Measurements from ENCODE around the gene HTRA1. TPM values are rescaled to one million over a fixed set of nuclear protein-coding genes. Genes with fewer than 3 reads are reported as not detected.

HTRA1 gene
- polyA plus RNA-seq, 6 donors from 2014 or later: not detected

GRCh38 chr10:122459561-122460273, 1.6 kb upstream of the HTRA1 start:
- H3K9me3 Mint-ChIP-seq: peaks cover 0 to 2% (median 0%) of the 10 kb centered on the region in 7 donors
- ATAC-seq (ENCODE audit: low read depth in 2 of 2) (no peak), DNase-seq (no peak)
- peak overlapping the region in 7 of 8 donors; percentile 12 to 71 (median 37) for H3K4me3 Mint-ChIP-seq
- H3K27me3 Mint-ChIP-seq: peaks cover 63 to 73% (median 70%) of the 10 kb centered on the region in 3 donors
- H3K36me3 Mint-ChIP-seq: no peaks in the 10 kb centered on the region
- H3K27ac Mint-ChIP-seq: no peak overlapping the region
- H3K4me1 Mint-ChIP-seq: peaks cover 7 to 18% (median 13%) of the 10 kb centered on the region in 3 donors

- H3K4me1 Mint-ChIP-seq: peaks cover 7 to 18% (median 13%) of the 10 kb centered on the region in 3 donors
- DNase-seq (no peak), ATAC-seq (ENCODE audit: low read depth in 2 of 2) (no peak)
- H3K9me3 Mint-ChIP-seq: peaks cover 0 to 2% (median 0%) of the 10 kb centered on the region in 7 donors
- H3K36me3 Mint-ChIP-seq: no peaks in the 10 kb centered on the region
- peaks cover 73 to 78% (median 77%) of the 10 kb centered on the region in 3 donors for H3K27me3 Mint-ChIP-seq
- H3K4me3 Mint-ChIP-seq: peak overlapping the region in 7 of 8 donors; percentile 25 to 63 (median 39)
- no peak overlapping the region for H3K27ac Mint-ChIP-seq
Measured at GRCh38 chr10:122460891-122461293, 461 bp upstream of the HTRA1 start.

DNA sequence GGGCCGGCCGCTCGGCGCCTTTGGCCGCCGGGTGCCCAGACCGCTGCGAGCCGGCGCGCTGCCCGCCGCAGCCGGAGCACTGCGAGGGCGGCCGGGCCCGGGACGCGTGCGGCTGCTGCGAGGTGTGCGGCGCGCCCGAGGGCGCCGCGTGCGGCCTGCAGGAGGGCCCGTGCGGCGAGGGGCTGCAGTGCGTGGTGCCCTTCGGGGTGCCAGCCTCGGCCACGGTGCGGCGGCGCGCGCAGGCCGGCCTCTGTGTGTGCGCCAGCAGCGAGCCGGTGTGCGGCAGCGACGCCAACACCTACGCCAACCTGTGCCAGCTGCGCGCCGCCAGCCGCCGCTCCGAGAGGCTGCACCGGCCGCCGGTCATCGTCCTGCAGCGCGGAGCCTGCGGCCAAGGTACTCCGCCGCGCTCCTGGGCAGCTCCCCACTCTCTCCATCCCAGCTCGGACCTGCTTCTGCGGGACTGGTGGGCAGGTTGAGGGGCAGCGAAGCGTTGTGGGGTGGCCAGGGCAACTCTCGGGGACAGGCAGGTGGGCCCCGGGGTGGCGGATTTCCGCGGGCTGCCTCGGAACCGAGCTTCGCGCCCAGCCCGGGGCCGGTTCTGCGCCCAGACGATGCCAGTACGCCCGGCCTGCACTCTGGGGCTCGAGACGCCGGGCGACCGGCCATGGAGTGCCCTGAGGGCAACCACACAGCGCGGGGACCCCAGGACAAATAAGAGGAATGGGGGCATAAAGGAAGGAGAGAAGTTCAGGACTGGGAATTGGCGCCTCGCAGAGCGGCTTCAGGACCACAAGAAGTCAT, 578 bp downstream of the HTRA1 start:
- peaks cover 71 to 86% (median 72%) of the 10 kb centered on the region in 3 donors for H3K27me3 Mint-ChIP-seq
- no peak for DNase-seq
- no peak for ATAC-seq (ENCODE audit: low read depth in 2 of 2)
- H3K27ac Mint-ChIP-seq: no peak overlapping the region
- H3K4me1 Mint-ChIP-seq: peaks cover 7 to 18% (median 13%) of the 10 kb centered on the region in 3 donors
- peak overlapping the region; percentile 70 to 91 (median 80) for H3K4me3 Mint-ChIP-seq
- H3K36me3 Mint-ChIP-seq: no peaks in the 10 kb centered on the region
- peaks cover 0 to 2% (median 0%) of the 10 kb centered on the region in 7 donors for H3K9me3 Mint-ChIP-seq

DNA sequence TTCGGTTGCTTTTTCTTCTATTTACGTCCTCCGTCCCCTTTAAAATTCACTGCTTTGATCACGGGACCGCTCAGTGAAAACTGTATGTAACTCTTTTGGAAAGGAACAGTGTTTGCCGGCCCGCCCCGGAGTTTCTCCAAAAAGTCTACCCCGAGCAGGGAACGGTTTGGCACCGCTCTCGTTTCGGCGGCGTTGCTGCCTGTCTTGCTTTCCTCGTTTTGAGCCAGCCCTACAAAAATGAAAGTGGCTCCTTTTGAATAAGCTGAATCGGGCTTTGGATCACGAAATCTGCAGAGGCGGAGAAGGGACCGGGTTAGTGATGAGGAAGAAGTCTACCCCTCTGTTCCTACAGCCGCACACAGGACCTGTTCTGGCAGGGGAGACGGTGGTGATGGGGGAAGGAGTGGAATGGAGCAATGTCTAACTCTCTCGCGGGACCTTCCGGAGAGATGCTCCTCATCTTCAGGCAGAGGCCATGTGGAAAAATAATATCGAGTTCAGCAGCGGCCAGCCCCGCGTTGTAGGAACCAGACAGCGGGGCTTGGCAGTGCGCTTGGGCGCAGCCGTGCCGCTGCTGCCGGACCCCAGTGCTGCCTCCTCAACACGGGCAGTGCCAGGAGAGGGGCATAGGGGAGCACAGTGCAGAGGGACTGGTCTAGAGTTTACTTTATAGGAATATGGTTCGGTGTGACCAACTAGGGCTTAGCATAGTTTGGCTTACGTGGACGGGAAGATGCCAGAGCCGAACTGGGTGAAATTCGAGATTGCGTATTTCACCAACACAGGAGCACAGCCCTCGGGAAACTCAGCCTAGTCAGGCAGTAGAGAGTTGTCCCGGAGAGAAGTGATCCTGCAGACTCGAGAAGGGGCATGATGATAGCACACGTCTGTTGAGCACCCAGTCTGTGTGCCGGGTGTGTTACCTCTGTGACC, 1.4 kb downstream of the HTRA1 start:
- Mint-ChIP-seq H3K36me3 (no peaks in the 10 kb centered on the region), H3K27me3 (peaks cover 63 to 86% (median 71%) of the 10 kb centered on the region in 3 donors), H3K9me3 (no peaks in the 10 kb centered on the region), H3K4me3 (peak overlapping the region; percentile 70 to 91 (median 80)), H3K27ac (peak overlapping the region in 1 of 6 donors; percentile 62), H3K4me1 (peaks cover 7 to 18% (median 13%) of the 10 kb centered on the region in 3 donors)
- ATAC-seq (ENCODE audit: low read depth in 2 of 2) (no peak), DNase-seq (no peak)

DNA sequence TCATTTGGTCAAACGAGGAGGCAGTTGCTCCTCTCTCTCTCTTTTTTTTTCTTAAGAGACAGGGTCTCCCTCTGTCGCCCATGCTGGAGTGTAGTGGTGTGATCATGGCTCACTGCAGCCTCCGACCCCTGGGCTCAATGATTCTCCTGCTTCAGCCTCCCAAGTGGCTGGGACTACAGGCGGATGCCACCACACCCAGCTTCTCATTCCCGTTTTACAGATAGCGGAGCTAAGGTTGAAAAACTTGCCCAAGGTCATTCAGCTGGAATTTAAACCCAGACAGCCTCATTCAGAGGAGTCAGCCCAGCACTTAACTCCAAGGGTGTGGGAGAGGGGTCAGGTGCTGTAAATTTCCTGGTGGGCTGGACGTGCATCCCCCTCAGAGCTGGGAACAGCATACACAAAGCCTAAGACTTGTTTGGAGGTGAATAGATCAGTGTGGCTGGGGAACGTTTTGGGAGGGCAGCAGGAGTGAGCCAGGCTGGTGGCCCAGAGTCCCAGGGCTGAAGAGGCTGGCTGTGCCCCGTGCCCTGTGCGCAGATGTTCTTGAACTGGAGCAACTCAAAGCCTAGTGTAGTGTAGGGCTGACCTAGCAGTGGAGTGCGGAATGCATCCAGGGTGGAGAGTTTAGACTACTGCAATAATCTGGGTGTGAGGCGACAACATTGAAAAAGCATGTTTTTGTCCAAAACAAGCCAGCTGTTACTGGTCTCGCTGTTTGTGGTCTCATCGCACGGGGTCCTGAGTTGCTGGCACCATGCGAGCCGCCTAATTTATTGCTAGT, 2.3 kb downstream of the HTRA1 start:
- Mint-ChIP-seq H3K36me3 (no peaks in the 10 kb centered on the region), H3K4me3 (peak overlapping the region; percentile 27 to 85 (median 73)), H3K27ac (no peak overlapping the region), H3K4me1 (peaks cover 7 to 18% (median 13%) of the 10 kb centered on the region in 3 donors), H3K9me3 (no peaks in the 10 kb centered on the region), H3K27me3 (peaks cover 59 to 80% (median 67%) of the 10 kb centered on the region in 3 donors)
- no peak for DNase-seq
- ATAC-seq (ENCODE audit: low read depth in 2 of 2): no peak

DNA sequence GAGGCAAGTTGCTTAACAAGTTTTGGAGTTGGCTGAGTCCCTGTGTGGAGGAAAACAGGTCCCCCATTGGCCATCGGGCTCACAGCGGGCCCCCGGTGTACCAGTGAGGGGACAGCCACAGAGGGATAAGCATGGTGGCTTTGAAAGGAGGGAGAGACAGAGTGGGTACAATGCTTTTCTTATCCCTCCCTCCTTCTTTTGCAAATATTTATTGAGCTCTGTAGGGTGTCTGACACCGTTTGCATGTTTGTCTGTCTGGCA, 2.8 kb downstream of the HTRA1 start:
- peaks cover 7 to 17% (median 9%) of the 10 kb centered on the region in 3 donors for H3K4me1 Mint-ChIP-seq
- H3K36me3 Mint-ChIP-seq: no peaks in the 10 kb centered on the region

DNA sequence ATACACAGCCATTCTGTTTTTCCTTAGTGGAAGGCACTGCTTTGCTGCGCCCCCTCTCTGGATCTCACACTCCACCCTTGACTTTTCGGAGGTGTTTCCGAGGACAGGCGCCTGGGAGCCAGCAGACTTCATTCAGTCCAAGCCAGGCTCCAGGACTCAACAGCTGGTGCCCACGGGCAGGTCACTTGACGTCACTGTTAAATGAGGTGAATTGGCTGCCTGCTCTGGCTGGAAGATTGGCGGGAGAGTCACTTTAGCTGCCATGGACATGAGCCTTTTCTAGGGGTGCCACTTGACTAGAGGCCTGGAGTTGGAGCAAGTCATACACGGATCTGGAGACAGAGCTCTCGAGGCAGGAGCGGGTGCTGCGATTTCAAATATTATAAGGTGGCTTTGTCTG, 3.2 kb downstream of the HTRA1 start:
- Mint-ChIP-seq H3K27ac (peak overlapping the region in 1 of 6 donors; percentile 29), H3K27me3 (peaks cover 59 to 79% (median 65%) of the 10 kb centered on the region in 3 donors), H3K4me1 (peaks cover 7 to 15% (median 7%) of the 10 kb centered on the region in 3 donors), H3K36me3 (no peaks in the 10 kb centered on the region), H3K4me3 (peak overlapping the region in 3 of 8 donors; percentile 6 to 64 (median 11)), H3K9me3 (no peaks in the 10 kb centered on the region)
- ATAC-seq (ENCODE audit: low read depth in 2 of 2) (no peak), DNase-seq (no peak)

More for the DNA sequence above, 2.8 kb downstream of the HTRA1 start:
- Mint-ChIP-seq H3K27ac (no peak overlapping the region), H3K27me3 (peaks cover 59 to 79% (median 67%) of the 10 kb centered on the region in 3 donors), H3K4me3 (peak overlapping the region in 2 of 8 donors; percentile 11 to 64), H3K9me3 (no peaks in the 10 kb centered on the region)
- no peak for DNase-seq
- no peak for ATAC-seq (ENCODE audit: low read depth in 2 of 2)

GRCh38 chr10:122465401-122466040, 4.2 kb downstream of the HTRA1 start:
- Mint-ChIP-seq H3K4me3 (peak overlapping the region in 1 of 8 donors; percentile 6), H3K4me1 (peaks cover 7 to 13% (median 7%) of the 10 kb centered on the region in 3 donors), H3K9me3 (no peaks in the 10 kb centered on the region), H3K27me3 (peaks cover 59 to 79% (median 67%) of the 10 kb centered on the region in 3 donors), H3K27ac (no peak overlapping the region), H3K36me3 (no peaks in the 10 kb centered on the region)
- no peak for ATAC-seq (ENCODE audit: low read depth in 2 of 2)
- no peak for DNase-seq

GRCh38 chr10:122466951-122467381, 5.6 kb downstream of the HTRA1 start:
- no peak for ATAC-seq (ENCODE audit: low read depth in 2 of 2)
- H3K27me3 Mint-ChIP-seq: peaks cover 68 to 89% (median 69%) of the 10 kb centered on the region in 3 donors

DNA sequence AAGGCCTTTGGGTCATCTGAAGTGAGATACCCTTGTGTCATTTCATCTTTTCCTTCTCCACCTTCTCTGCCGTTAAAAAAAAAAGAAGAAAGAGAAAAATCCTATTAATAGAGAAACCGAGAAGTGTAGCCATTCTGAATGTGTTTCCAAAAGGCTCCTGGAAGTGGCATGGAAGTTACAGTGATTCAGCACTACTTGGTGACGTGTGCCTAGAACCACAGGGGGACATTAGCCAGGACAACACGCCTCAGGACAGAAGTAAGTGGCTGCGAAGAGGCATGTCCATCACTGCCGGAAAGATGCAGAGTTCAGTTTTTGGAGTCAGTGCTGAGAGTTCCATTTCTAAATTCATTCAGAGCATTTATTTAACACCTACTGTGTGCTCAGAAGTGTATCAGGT, 6.3 kb downstream of the HTRA1 start:
- ATAC-seq (ENCODE audit: low read depth in 2 of 2) (no peak), DNase-seq (no peak)
- H3K4me1 Mint-ChIP-seq: peaks cover 2 to 5% (median 4%) of the 10 kb centered on the region in 3 donors
- peaks cover 64 to 86% (median 66%) of the 10 kb centered on the region in 3 donors for H3K27me3 Mint-ChIP-seq
- H3K36me3 Mint-ChIP-seq: no peaks in the 10 kb centered on the region
- H3K4me3 Mint-ChIP-seq: no peak overlapping the region
- no peaks in the 10 kb centered on the region for H3K9me3 Mint-ChIP-seq
- H3K27ac Mint-ChIP-seq: no peak overlapping the region

More at GRCh38 chr10:122466951-122467381, 5.6 kb downstream of the HTRA1 start:
- peak overlapping the region in 1 of 8 donors; percentile 25 for H3K4me3 Mint-ChIP-seq
- H3K36me3 Mint-ChIP-seq: no peaks in the 10 kb centered on the region
- no peaks in the 10 kb centered on the region for H3K9me3 Mint-ChIP-seq
- peaks cover 7 to 10% (median 7%) of the 10 kb centered on the region in 3 donors for H3K4me1 Mint-ChIP-seq
- DNase-seq: no peak
- no peak overlapping the region for H3K27ac Mint-ChIP-seq

DNA sequence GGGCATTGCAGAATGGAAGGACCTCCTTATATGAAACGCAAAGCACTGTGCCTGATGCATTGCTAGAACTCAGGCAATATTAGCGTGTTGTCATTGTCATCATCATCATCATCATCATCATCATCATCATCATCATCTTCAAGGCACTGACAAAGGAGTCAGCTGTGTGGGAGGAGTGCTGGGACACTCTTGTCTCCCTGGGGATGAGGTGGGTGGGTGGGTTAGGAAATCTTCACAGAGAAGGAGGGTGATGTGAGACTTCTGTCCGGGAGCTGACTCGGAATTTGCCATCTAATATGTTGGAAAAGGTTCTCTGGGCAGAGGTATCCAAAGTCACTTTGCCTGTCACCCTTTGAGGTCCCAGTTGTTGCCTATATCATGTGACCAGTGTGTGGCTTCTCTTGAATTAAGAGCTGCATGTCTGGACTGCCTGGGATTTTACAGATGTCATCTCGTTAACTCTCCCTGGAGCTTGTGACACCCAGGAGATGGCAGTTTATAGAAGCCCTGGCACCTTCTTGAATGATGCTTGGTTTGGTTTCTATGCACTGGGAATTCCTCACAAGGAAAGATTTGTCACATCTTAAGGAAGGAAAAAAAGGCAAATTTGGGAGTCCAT, 7.1 kb downstream of the HTRA1 start:
- no peak for DNase-seq
- Mint-ChIP-seq H3K4me3 (no peak overlapping the region), H3K36me3 (no peaks in the 10 kb centered on the region), H3K27me3 (peaks cover 57 to 86% (median 64%) of the 10 kb centered on the region in 3 donors), H3K4me1 (no peaks in the 10 kb centered on the region), H3K9me3 (no peaks in the 10 kb centered on the region), H3K27ac (no peak overlapping the region)
- ATAC-seq (ENCODE audit: low read depth in 2 of 2): no peak

Measured in naive B cell (primary cell).